NOMO-1 treated with DMSO at 0.1 percent for 48 hours (cell line): ENCODE data around the gene ROMO1.
"Not testable (repeated sequence)": the region's sequence is repeated elsewhere in the genome, so short reads cannot be mapped to it uniquely, and the experiment has no call there.

Experiments used
- DNase-seq: peaks from one replicate; lab custom pipeline; 2025; ENCODE audit not compliant: unreplicated experiment; lab: John Stamatoyannopoulos, UW

ROMO1 gene

GRCh38 chr20:35709259-35709658 is 10.1 kb downstream of the ROMO1 start:
- no peak for DNase-seq

- no peak for DNase-seq
Observed at GRCh38 chr20:35710039-35710438, 10.8 kb downstream of the ROMO1 start.

- no peak for DNase-seq
Observed at GRCh38 chr20:35710884-35711587, 11.8 kb downstream of the ROMO1 start.

GRCh38 chr20:35711588-35712209 is 12.5 kb downstream of the ROMO1 start:
- DNase-seq: no peak

- DNase-seq: not testable (repeated sequence)
Observed at GRCh38 chr20:35713120-35713519, 13.9 kb downstream of the ROMO1 start.

GRCh38 chr20:35714127-35714526 is 14.9 kb downstream of the ROMO1 start:
- DNase-seq: no peak

- no peak for DNase-seq
Observed at GRCh38 chr20:35715652-35716051, 16.4 kb downstream of the ROMO1 start.

- no peak for DNase-seq
Observed at GRCh38 chr20:35716330-35716729, 17.1 kb downstream of the ROMO1 start.

GRCh38 chr20:35718321-35718720 is 19.1 kb downstream of the ROMO1 start:
- DNase-seq: not testable (repeated sequence)

- DNase-seq: no peak
Observed at GRCh38 chr20:35718972-35719635, 19.9 kb downstream of the ROMO1 start.

- DNase-seq: no peak
Observed at GRCh38 chr20:35719717-35720116, 20.5 kb downstream of the ROMO1 start.

- no peak for DNase-seq
Observed at GRCh38 chr20:35720165-35721123, 21.2 kb downstream of the ROMO1 start.

- no peak for DNase-seq
Observed at GRCh38 chr20:35721219-35721618, 22.0 kb downstream of the ROMO1 start.

GRCh38 chr20:35721621-35722020 is 22.4 kb downstream of the ROMO1 start:
- no peak for DNase-seq

- not testable (repeated sequence) for DNase-seq
Observed at GRCh38 chr20:35723275-35723639, 24.1 kb downstream of the ROMO1 start.

GRCh38 chr20:35723652-35724320 is 24.6 kb downstream of the ROMO1 start:
- not testable (repeated sequence) for DNase-seq

- DNase-seq: no peak
Observed at GRCh38 chr20:35724321-35725230, 25.4 kb downstream of the ROMO1 start.

- DNase-seq: peak; percentile 26
Observed at GRCh38 chr20:35726842-35727711, 27.9 kb downstream of the ROMO1 start.
